ENCODE data around the gene GALE.

GALE gene

GRCh38 chr1:23751815-23752200 lies 48.7 kb downstream of the GALE start:
- Histone ChIP-seq H3K27me3 (ENCODE audit: control insufficient read depth, insufficient read depth, low read length) (no peaks in the 10 kb centered on the region), H3K27ac (ENCODE audit: low read length) (no peak overlapping the region), H3K4me3 (ENCODE audit: low read length) (no peak overlapping the region), H3K36me3 (ENCODE audit: control insufficient read depth, insufficient read depth, low read length) (peaks cover 48% of the 10 kb centered on the region), H3K9me3 (ENCODE audit: control insufficient read depth, insufficient read depth, low read length) (no peaks in the 10 kb centered on the region), H3K4me1 (ENCODE audit: control insufficient read depth, insufficient read depth, low read length) (no peaks in the 10 kb centered on the region)
- no CpG with 5 or more reads among the region's 4 CpGs for WGBS (ENCODE audit: insufficient coverage, insufficient read length)
- no peak for DNase-seq (ENCODE audit: low read depth, low spot score)

DNA sequence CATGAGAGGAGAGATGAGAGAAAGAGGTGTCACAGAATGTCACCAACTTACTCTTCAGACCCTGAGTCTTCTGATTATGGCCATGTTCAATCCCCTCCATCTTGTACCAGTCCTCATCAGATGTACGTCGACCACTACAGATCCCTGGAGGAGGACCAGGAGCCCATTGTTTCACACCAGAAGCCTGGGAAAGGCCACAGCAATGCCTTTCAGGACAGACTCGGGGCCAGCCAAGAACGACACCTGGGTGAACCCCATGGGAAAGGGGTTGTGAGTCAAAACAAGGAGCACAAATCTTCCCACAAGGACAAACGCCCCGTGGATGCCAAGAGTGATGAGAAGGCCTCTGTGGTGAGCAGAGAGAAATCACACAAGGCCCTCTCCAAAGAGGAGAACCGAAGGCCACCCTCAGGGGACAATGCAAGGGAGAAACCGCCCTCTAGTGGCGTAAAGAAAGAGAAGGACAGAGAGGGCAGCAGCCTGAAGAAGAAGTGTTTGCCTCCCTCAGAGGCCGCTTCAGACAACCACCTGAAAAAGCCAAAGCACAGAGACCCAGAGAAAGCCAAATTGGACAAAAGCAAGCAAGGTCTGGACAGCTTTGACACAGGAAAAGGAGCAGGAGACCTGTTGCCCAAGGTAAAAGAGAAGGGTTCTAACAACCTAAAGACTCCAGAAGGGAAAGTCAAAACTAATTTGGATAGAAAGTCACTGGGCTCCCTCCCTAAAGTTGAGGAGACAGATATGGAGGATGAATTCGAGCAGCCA lies 49.3 kb downstream of the GALE start:
- Histone ChIP-seq H3K9me3 (ENCODE audit: control insufficient read depth, insufficient read depth, low read length) (no peaks in the 10 kb centered on the region), H3K4me1 (ENCODE audit: control insufficient read depth, insufficient read depth, low read length) (no peaks in the 10 kb centered on the region), H3K27ac (ENCODE audit: low read length) (no peak overlapping the region), H3K4me3 (ENCODE audit: low read length) (no peak overlapping the region), H3K36me3 (ENCODE audit: control insufficient read depth, insufficient read depth, low read length) (peaks cover 44% of the 10 kb centered on the region), H3K27me3 (ENCODE audit: control insufficient read depth, insufficient read depth, low read length) (no peaks in the 10 kb centered on the region)
- no peak for DNase-seq (ENCODE audit: low read depth, low spot score)
- no CpG with 5 or more reads among the region's 11 CpGs for WGBS (ENCODE audit: insufficient coverage, insufficient read length)

- no peaks in the 10 kb centered on the region for H3K4me1 ChIP-seq (ENCODE audit: control insufficient read depth, insufficient read depth, low read length)
- peaks cover 19% of the 10 kb centered on the region for H3K36me3 ChIP-seq (ENCODE audit: control insufficient read depth, insufficient read depth, low read length)
- H3K27ac ChIP-seq (ENCODE audit: low read length): no peak overlapping the region
- DNase-seq (ENCODE audit: low read depth, low spot score): no peak
- no CpG with 5 or more reads among the region's 3 CpGs for WGBS (ENCODE audit: insufficient coverage, insufficient read length)
- H3K27me3 ChIP-seq (ENCODE audit: control insufficient read depth, insufficient read depth, low read length): no peaks in the 10 kb centered on the region
- H3K9me3 ChIP-seq (ENCODE audit: control insufficient read depth, insufficient read depth, low read length): no peaks in the 10 kb centered on the region
- H3K4me3 ChIP-seq (ENCODE audit: low read length): no peak overlapping the region
Measured at GRCh38 chr1:23748016-23748415, 52.5 kb downstream of the GALE start.

Measured in iPS DF 6.9 (cell line).